Measurements from ENCODE around the gene C8G. TPM values are rescaled to one million over a fixed set of nuclear protein-coding genes. Genes with fewer than 3 reads are reported as not detected.

C8G gene
- total RNA-seq, 1 experiment from 2014 or later = 2.1 TPM

GRCh38 chr9:136994180-136994887 is 49.3 kb downstream of the C8G start:
- no peaks in the 10 kb centered on the region for H4K20me1 ChIP-seq (ENCODE audit: insufficient read depth)
- TF ChIP-seq EZH2 (IDR thresholded peaks at IDR 0.05) = no peak
- TF ChIP-seq, protein P1, sequence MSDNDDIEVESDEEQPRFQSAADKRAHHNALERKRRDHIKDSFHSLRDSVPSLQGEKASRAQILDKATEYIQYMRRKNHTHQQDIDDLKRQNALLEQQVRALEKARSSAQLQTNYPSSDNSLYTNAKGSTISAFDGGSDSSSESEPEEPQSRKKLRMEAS (IDR thresholded peaks at IDR 0.05) = no peak
- TF ChIP-seq ZNF274 (IDR thresholded peaks at IDR 0.05; ENCODE audit: low read depth, low read length) = no peak
- no peak for TF ChIP-seq SRF (IDR thresholded peaks at IDR 0.05; ENCODE audit: low read depth)
- no peak for TF ChIP-seq EGR1 (IDR thresholded peaks at IDR 0.05; ENCODE audit: low read depth)
- POLR2A ChIA-PET = interaction anchor here (1.0 kb wide), 1 partner anchor 8 kb away, joined by 3 read pairs; no protein-coding TSS in a partner anchor
- H3K27ac ChIP-seq (ENCODE audit: low read depth, low read length) = peak overlapping the region; percentile 95; the same call in 1 of the 2 replicates
- intact Hi-C loops (cut with micrococcal nuclease) = no loop called here
- peaks cover 0 to 12% of the 10 kb centered on the region in 2 experiments; a peak in 2 of 4 replicates for H3K36me3 ChIP-seq (ENCODE audit: control insufficient read depth in 1 of 2, insufficient read depth in 2 of 2, low read length in 2 of 2)
- no peaks in the 10 kb centered on the region for H3K27me3 ChIP-seq (ENCODE audit: insufficient read depth, low read length)
- no peaks in the 10 kb centered on the region; a peak in 1 of 4 replicates for H3K9me3 ChIP-seq (ENCODE audit: control insufficient read depth in 1 of 2, insufficient read depth in 1 of 2, low read depth in 1 of 2, low read length in 2 of 2)
- no TSS peak for BruUV-seq (replicated peaks)
- peak overlapping the region; percentile 99; the same call in 1 of the 2 replicates for H3K4me2 ChIP-seq (ENCODE audit: low read length)
- peaks cover 52 to 69% of the 10 kb centered on the region in 2 experiments for H3K4me1 ChIP-seq (ENCODE audit: control insufficient read depth in 1 of 2, insufficient read depth in 2 of 2, low read length in 2 of 2)
- no peak overlapping the region for H3K4me3 ChIP-seq (replicated peaks in 1 of 2; ENCODE audit: low read depth in 1 of 2, low read length in 2 of 2)
- H3K9me2 ChIP-seq (ENCODE audit: insufficient read depth) = no peaks in the 10 kb centered on the region
- RAD21 ChIA-PET (ENCODE audit: low non-redundant PET in 1 of 2, low total read pairs in 2 of 2, uncharacterized antibody in 2 of 2, unreplicated experiment in 2 of 2) = no interaction called here
- DNase-seq (ENCODE audit: low read depth, low spot score) = no peak
- peaks cover 20% of the 10 kb centered on the region for H3K79me2 ChIP-seq (ENCODE audit: insufficient read depth, low read length)
- ATAC-seq = no peak
- CTCF ChIA-PET = interaction anchor here (0.9 kb wide), 1 partner anchor 35 kb away, joined by 4 read pairs; no protein-coding TSS in a partner anchor
- no peak overlapping the region for H3K9ac ChIP-seq (ENCODE audit: low read length)
- H2AFZ ChIP-seq (ENCODE audit: low read depth, low read length, poor library complexity, severe bottlenecking) = no peak overlapping the region

DNA sequence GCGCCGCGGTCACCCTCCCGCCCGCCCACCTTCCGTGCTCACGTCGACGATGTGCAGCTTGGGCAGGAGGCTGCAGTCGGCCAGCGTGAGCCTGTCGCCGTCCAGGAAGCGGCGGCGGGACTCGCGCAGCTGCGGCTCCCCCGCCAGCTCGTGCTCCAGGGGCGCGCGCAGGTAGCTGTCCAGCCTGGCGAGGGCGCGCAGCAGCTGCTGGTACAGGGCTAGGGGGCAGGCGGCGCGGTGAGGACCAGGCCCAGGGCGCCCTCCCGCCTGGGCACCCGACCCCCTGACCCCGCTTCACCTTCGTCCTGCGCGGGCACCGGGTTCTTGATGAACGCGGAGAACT is 49.8 kb downstream of the C8G start:
- peak overlapping the region; percentile 88; the same call in 1 of the 2 replicates for H3K4me2 ChIP-seq (ENCODE audit: low read length)
- H3K9ac ChIP-seq (ENCODE audit: low read length) = no peak overlapping the region
- H3K9me3 ChIP-seq (ENCODE audit: control insufficient read depth in 1 of 2, insufficient read depth in 1 of 2, low read depth in 1 of 2, low read length in 2 of 2) = no peaks in the 10 kb centered on the region; a peak in 1 of 4 replicates
- H3K4me3 ChIP-seq (replicated peaks in 1 of 2; ENCODE audit: low read depth in 1 of 2, low read length in 2 of 2) = no peak overlapping the region
- no peaks in the 10 kb centered on the region for H3K27me3 ChIP-seq (ENCODE audit: insufficient read depth, low read length)
- POLR2A ChIA-PET = no interaction called here
- DNase-seq (ENCODE audit: low read depth, low spot score) (no peak), ATAC-seq (no peak)
- peak overlapping the region; percentile 95; the same call in 1 of the 2 replicates for H3K27ac ChIP-seq (ENCODE audit: low read depth, low read length)
- H3K79me2 ChIP-seq (ENCODE audit: insufficient read depth, low read length) = peaks cover 20% of the 10 kb centered on the region
- CTCF ChIA-PET = no interaction called here
- RAD21 ChIA-PET (ENCODE audit: low non-redundant PET in 1 of 2, low total read pairs in 2 of 2, uncharacterized antibody in 2 of 2, unreplicated experiment in 2 of 2) = no interaction called here
- BruUV-seq (replicated peaks) = no TSS peak
- peaks cover 52 to 70% of the 10 kb centered on the region in 2 experiments for H3K4me1 ChIP-seq (ENCODE audit: control insufficient read depth in 1 of 2, insufficient read depth in 2 of 2, low read length in 2 of 2)
- no peak for TF ChIP-seq SIN3A (IDR thresholded peaks at IDR 0.05; ENCODE audit: low read depth)
- TF ChIP-seq ZNF274 (IDR thresholded peaks at IDR 0.05; ENCODE audit: low read depth, low read length) = no peak
- no peak for TF ChIP-seq SRF (IDR thresholded peaks at IDR 0.05; ENCODE audit: low read depth)
- TF ChIP-seq, protein P2, sequence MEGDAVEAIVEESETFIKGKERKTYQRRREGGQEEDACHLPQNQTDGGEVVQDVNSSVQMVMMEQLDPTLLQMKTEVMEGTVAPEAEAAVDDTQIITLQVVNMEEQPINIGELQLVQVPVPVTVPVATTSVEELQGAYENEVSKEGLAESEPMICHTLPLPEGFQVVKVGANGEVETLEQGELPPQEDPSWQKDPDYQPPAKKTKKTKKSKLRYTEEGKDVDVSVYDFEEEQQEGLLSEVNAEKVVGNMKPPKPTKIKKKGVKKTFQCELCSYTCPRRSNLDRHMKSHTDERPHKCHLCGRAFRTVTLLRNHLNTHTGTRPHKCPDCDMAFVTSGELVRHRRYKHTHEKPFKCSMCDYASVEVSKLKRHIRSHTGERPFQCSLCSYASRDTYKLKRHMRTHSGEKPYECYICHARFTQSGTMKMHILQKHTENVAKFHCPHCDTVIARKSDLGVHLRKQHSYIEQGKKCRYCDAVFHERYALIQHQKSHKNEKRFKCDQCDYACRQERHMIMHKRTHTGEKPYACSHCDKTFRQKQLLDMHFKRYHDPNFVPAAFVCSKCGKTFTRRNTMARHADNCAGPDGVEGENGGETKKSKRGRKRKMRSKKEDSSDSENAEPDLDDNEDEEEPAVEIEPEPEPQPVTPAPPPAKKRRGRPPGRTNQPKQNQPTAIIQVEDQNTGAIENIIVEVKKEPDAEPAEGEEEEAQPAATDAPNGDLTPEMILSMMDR (IDR thresholded peaks at IDR 0.05 in 2 of 3, conservative IDR thresholded peaks at IDR 0.05 in 1 of 3; ENCODE audit: borderline replicate concordance in 1 of 3, insufficient read depth in 1 of 3, low read depth in 2 of 3, low read length in 2 of 3) = no peak
- H4K20me1 ChIP-seq (ENCODE audit: insufficient read depth) = no peaks in the 10 kb centered on the region
- no peak overlapping the region for H2AFZ ChIP-seq (ENCODE audit: low read depth, low read length, poor library complexity, severe bottlenecking)
- H3K36me3 ChIP-seq (ENCODE audit: control insufficient read depth in 1 of 2, insufficient read depth in 2 of 2, low read length in 2 of 2) = peaks cover 0 to 12% of the 10 kb centered on the region in 2 experiments; a peak in 2 of 4 replicates
- intact Hi-C loops (cut with micrococcal nuclease) = no loop called here
- no peaks in the 10 kb centered on the region for H3K9me2 ChIP-seq (ENCODE audit: insufficient read depth)
